NCI-H1417 (cell line): Measurements from ENCODE around the gene ADCY1.

Experiments used
- DNase-seq, 3 experiments: peaks; one replicate each; lab custom pipeline; 2025; lab: John Stamatoyannopoulos, UW

Gene ADCY1

GRCh38 chr7:45695249-45695995 is 121.3 kb downstream of the ADCY1 start:
- DNase-seq, result no peak

GRCh38 chr7:45696476-45696875 is 122.3 kb downstream of the ADCY1 start:
- no peak for DNase-seq

GRCh38 chr7:45697576-45698136 is 123.5 kb downstream of the ADCY1 start:
- no peak for DNase-seq

GRCh38 chr7:45698303-45699014 is 124.3 kb downstream of the ADCY1 start:
- no peak for DNase-seq

GRCh38 chr7:45699015-45699309 is 124.8 kb downstream of the ADCY1 start:
- no peak for DNase-seq

GRCh38 chr7:45699726-45700390 is 125.7 kb downstream of the ADCY1 start:
- DNase-seq, result no peak

- no peak for DNase-seq
Observed at GRCh38 chr7:45700556-45700955, 126.4 kb downstream of the ADCY1 start.

GRCh38 chr7:45701701-45702510 is 127.7 kb downstream of the ADCY1 start:
- DNase-seq, result no peak

GRCh38 chr7:45702751-45703150 is 128.6 kb downstream of the ADCY1 start:
- no peak for DNase-seq

GRCh38 chr7:45703373-45703821 is 129.2 kb downstream of the ADCY1 start:
- DNase-seq, result no peak

- no peak for DNase-seq
Observed at GRCh38 chr7:45703911-45704682, 129.9 kb downstream of the ADCY1 start.

GRCh38 chr7:45704683-45705016 is 130.5 kb downstream of the ADCY1 start:
- no peak for DNase-seq

- no peak for DNase-seq
Observed at GRCh38 chr7:45708046-45708950, 134.1 kb downstream of the ADCY1 start.

- DNase-seq, result no peak
Observed at GRCh38 chr7:45709168-45710042, 135.2 kb downstream of the ADCY1 start.

GRCh38 chr7:45710271-45711160 is 136.3 kb downstream of the ADCY1 start:
- no peak for DNase-seq

- no peak for DNase-seq
Observed at GRCh38 chr7:45711161-45711490, 137.0 kb downstream of the ADCY1 start.

GRCh38 chr7:45712057-45712689 is 138.0 kb downstream of the ADCY1 start:
- no peak for DNase-seq
